Endodermal cell (in vitro differentiated cells): ENCODE measurements around the gene PPP4R1. TPM values are rescaled to one million over a fixed set of nuclear protein-coding genes. Genes with fewer than 3 reads are reported as not detected.
A peak's percentile ranks its signal among the peaks of the same experiment; 100 is the strongest.

Experiments
- DNase-seq: peaks from one replicate; pipeline ENCODE4 v3.0.0-alpha.2; 2017
- H3K27ac ChIP-seq: 2 replicates; pipeline ENCODE4 v1.5.1; 2013; ENCODE audit warnings: mild to moderate bottlenecking, low read depth, low read length, moderate library complexity
- H3K27me3 ChIP-seq: 2 replicates; pipeline ENCODE4 v1.6.1; 2013; ENCODE audit warnings: mild to moderate bottlenecking, low read length, moderate library complexity; ENCODE audit not compliant: insufficient read depth, control insufficient read depth, poor library complexity, severe bottlenecking
- H3K36me3 ChIP-seq: 2 replicates; pipeline ENCODE4 v1.7.0; 2013; ENCODE audit warnings: mild to moderate bottlenecking, low read length, moderate library complexity; ENCODE audit not compliant: control insufficient read depth, insufficient read depth
- H3K4me1 ChIP-seq: one replicate; pipeline ENCODE4 v1.7.0; 2013; ENCODE audit warnings: low read length; ENCODE audit not compliant: control insufficient read depth, insufficient read depth
- H3K4me3 ChIP-seq: 2 replicates; pipeline ENCODE4 v1.5.1; 2013; ENCODE audit warnings: mild to moderate bottlenecking, low read length, moderate library complexity
- H3K9ac ChIP-seq: 2 replicates; pipeline ENCODE4 v1.6.1; 2013; ENCODE audit warnings: mild to moderate bottlenecking, low read length, moderate library complexity; ENCODE audit not compliant: poor library complexity, severe bottlenecking; ENCODE audit errors: extremely low read depth
- H3K9me3 ChIP-seq: 2 replicates; pipeline ENCODE4 v1.6.1; 2013; ENCODE audit warnings: mild to moderate bottlenecking, low read length, moderate library complexity; ENCODE audit not compliant: control insufficient read depth
- H3K27ac Mint-ChIP-seq: 2 replicates; pipeline ENCODE4 v1.8.0; 2020; ENCODE audit warnings: mixed read lengths
- H3K27me3 Mint-ChIP-seq: 2 replicates; pipeline ENCODE4 v1.8.0; 2021; ENCODE audit warnings: mild to moderate bottlenecking, mixed read lengths; ENCODE audit not compliant: insufficient read depth
- H3K36me3 Mint-ChIP-seq: 2 replicates; pipeline ENCODE4 v1.8.0; 2020; ENCODE audit warnings: low read depth, mixed read lengths
- H3K4me1 Mint-ChIP-seq: 2 replicates; pipeline ENCODE4 v1.8.0; 2020; ENCODE audit warnings: mixed read lengths
- H3K4me3 Mint-ChIP-seq: 2 replicates; pipeline ENCODE4 v1.8.0; 2020; ENCODE audit warnings: mild to moderate bottlenecking, moderate library complexity, mixed read lengths
- H3K9me3 Mint-ChIP-seq: 2 replicates; pipeline ENCODE4 v1.8.0; 2020; ENCODE audit warnings: mild to moderate bottlenecking, mixed read lengths
- CTCF ChIP-seq: fragments of 200-600 bp; sonication (generic); conservative IDR thresholded peaks from 2 replicates; pipeline ENCODE4 v1.5.0; 2021; ENCODE audit warnings: antibody characterized with exemption, mild to moderate bottlenecking
- WGBS, 2 experiments: methylation state at CpG; one replicate each; pipeline versions ENCODE4 v1.1.5 to v1.1.7; 2013; ENCODE audit warnings: missing lambda C conversion rate in 2 of 2, mixed read lengths in 1 of 2; ENCODE audit not compliant: insufficient coverage in 1 of 2, insufficient read length in 1 of 2; 5-methylcytosine and 5-hydroxymethylcytosine counted together
- total RNA-seq, 2 donors: library from RNA; stranded (reverse); fragmentation: NEBNext Ultra II Directional in 1 of 2; extraction: Animal tissue kit (Norgen Biotek cat#: 25700) in 1 of 2; gene quantifications; 2 replicates in 1 of 2; 3 replicates in 1 of 2; pipeline ENCODE4 v1.2.1, GENCODE V29; 2021

Gene PPP4R1
- total RNA-seq, 2 donors from 2014 or later: 85.8 to 116 TPM

GRCh38 chr18:9577361-9577760 is 37.0 kb downstream of the PPP4R1 start:
- DNase-seq: no peak
- H3K4me1 ChIP-seq: no peaks in the 10 kb centered on the region
- WGBS, 2 experiments: 94 to 100% methylated on average over 1 to 9 of the region's 9 CpGs
- Mint-ChIP-seq H3K4me3 (no peak overlapping the region), H3K27ac (peak overlapping the region; percentile 24), H3K4me1 (peaks cover 23% of the 10 kb centered on the region), H3K36me3 (peaks cover 37% of the 10 kb centered on the region), H3K27me3 (no peaks in the 10 kb centered on the region), H3K9me3 (peaks cover 9% of the 10 kb centered on the region)
- no peak overlapping the region for H3K9ac ChIP-seq
- H3K9me3 ChIP-seq: peaks cover 15% of the 10 kb centered on the region
- TF ChIP-seq CTCF: no peak
- no peak overlapping the region for H3K4me3 ChIP-seq
- H3K27me3 ChIP-seq: no peaks in the 10 kb centered on the region
- peaks cover 92% of the 10 kb centered on the region for H3K36me3 ChIP-seq
- H3K27ac ChIP-seq: peak overlapping the region; percentile 11

GRCh38 chr18:9575558-9575957 is 38.8 kb downstream of the PPP4R1 start:
- H3K9me3 Mint-ChIP-seq: no peaks in the 10 kb centered on the region
- WGBS, 2 experiments: 44 to 63% methylated on average over 4 of the region's 5 CpGs
- Histone ChIP-seq H3K4me1 (no peaks in the 10 kb centered on the region), H3K27ac (no peak overlapping the region), H3K36me3 (peaks cover 91% of the 10 kb centered on the region), H3K9me3 (no peaks in the 10 kb centered on the region), H3K4me3 (no peak overlapping the region), H3K27me3 (no peaks in the 10 kb centered on the region), H3K9ac (no peak overlapping the region)
- H3K4me1 Mint-ChIP-seq: peaks cover 23% of the 10 kb centered on the region
- peaks cover 32% of the 10 kb centered on the region for H3K36me3 Mint-ChIP-seq
- H3K27ac Mint-ChIP-seq: peak overlapping the region; percentile 3
- H3K4me3 Mint-ChIP-seq: no peak overlapping the region
- DNase-seq: peak; percentile 84
- TF ChIP-seq CTCF: peak; percentile 90
- H3K27me3 Mint-ChIP-seq: no peaks in the 10 kb centered on the region

GRCh38 chr18:9574473-9575115 is 39.8 kb downstream of the PPP4R1 start:
- no peak overlapping the region for H3K27ac ChIP-seq
- peaks cover 23% of the 10 kb centered on the region for H3K4me1 Mint-ChIP-seq
- no peaks in the 10 kb centered on the region for H3K9me3 ChIP-seq
- H3K27me3 ChIP-seq: no peaks in the 10 kb centered on the region
- H3K4me3 Mint-ChIP-seq: no peak overlapping the region
- H3K9ac ChIP-seq: no peak overlapping the region
- no peak for TF ChIP-seq CTCF
- no peaks in the 10 kb centered on the region for H3K4me1 ChIP-seq
- no peaks in the 10 kb centered on the region for H3K9me3 Mint-ChIP-seq
- H3K36me3 Mint-ChIP-seq: peaks cover 32% of the 10 kb centered on the region
- 86 to 90% methylated on average over 7 of the region's 7 CpGs for WGBS, 2 experiments
- no peak for DNase-seq
- peaks cover 93% of the 10 kb centered on the region for H3K36me3 ChIP-seq
- H3K4me3 ChIP-seq: no peak overlapping the region
- H3K27me3 Mint-ChIP-seq: no peaks in the 10 kb centered on the region
- peak overlapping the region; percentile 9 for H3K27ac Mint-ChIP-seq
